ENCODE results near the gene ZNF407. TPM values are rescaled to one million over a fixed set of nuclear protein-coding genes. Genes with fewer than 3 reads are reported as not detected.

Gene ZNF407
- total RNA-seq, 1 donor from 2014 or later: 14.7 TPM

DNA sequence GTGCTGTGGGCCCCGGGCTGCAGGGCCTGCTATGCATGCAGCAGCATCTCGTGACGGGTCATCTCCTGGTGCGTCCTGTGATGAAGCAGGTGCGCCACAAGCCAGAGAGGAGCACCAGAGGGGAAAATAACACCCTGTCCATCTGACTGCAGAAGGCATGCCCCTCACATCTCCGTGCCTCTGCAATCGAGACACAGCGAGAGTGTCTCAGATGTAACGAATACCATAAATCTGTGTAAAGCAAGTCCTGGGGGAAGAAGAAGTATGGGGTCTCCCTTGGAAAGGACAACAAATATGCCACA, 473.8 kb downstream of the ZNF407 start:
- H3K27ac Mint-ChIP-seq: no peak overlapping the region
- no peaks in the 10 kb centered on the region for H3K9me3 Mint-ChIP-seq
- peaks cover 38% of the 10 kb centered on the region for H3K4me1 Mint-ChIP-seq (ENCODE audit: unreplicated experiment)
- no peak for DNase-seq (ENCODE audit: extremely low spot score, unreplicated experiment)
- no peak overlapping the region for H3K4me3 Mint-ChIP-seq
- TF ChIP-seq, protein P1, sequence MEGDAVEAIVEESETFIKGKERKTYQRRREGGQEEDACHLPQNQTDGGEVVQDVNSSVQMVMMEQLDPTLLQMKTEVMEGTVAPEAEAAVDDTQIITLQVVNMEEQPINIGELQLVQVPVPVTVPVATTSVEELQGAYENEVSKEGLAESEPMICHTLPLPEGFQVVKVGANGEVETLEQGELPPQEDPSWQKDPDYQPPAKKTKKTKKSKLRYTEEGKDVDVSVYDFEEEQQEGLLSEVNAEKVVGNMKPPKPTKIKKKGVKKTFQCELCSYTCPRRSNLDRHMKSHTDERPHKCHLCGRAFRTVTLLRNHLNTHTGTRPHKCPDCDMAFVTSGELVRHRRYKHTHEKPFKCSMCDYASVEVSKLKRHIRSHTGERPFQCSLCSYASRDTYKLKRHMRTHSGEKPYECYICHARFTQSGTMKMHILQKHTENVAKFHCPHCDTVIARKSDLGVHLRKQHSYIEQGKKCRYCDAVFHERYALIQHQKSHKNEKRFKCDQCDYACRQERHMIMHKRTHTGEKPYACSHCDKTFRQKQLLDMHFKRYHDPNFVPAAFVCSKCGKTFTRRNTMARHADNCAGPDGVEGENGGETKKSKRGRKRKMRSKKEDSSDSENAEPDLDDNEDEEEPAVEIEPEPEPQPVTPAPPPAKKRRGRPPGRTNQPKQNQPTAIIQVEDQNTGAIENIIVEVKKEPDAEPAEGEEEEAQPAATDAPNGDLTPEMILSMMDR (conservative IDR thresholded peaks at IDR 0.05): no peak
- no peaks in the 10 kb centered on the region for H3K36me3 Mint-ChIP-seq
- no peaks in the 10 kb centered on the region for H3K27me3 Mint-ChIP-seq

DNA sequence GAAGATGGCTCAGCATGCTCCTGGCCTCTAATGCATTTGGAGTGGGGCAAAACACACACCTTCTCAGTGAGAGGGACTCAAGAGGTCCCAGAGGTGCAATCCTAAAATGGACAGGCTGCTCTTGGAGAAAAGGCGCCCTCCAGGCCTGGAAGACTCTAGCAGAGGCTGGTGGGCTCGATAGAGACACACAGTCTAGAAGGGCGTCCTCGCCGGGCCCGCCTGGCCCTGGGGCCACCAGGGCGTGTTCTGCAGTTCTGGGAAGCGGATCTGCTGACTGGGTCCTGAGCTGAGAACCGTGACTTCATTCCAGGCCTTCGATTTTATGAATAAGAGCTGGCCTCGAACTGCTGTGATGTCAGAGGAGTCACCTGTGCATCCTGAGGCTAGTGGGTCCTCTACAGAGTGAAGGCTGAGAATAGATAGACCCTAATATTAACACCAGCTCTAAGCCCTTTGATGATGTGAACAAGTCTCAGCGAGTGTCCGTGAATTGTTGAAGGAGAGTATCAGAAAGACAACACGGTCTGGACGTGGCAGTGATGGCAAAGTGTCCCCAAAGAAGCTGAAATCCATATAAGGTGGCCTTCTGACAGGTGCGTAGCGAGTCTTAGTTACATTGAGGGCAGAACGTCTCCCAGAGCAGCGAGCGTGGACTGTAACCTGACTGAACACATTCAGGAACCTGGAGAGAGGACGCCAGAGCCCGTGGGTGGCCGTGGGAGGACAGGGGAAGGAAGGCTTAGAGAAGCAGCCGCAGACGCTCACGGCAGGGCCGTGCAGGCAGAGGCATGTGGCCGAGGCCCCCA, 474.4 kb downstream of the ZNF407 start:
- peaks cover 35% of the 10 kb centered on the region for H3K4me1 Mint-ChIP-seq (ENCODE audit: unreplicated experiment)
- H3K27ac Mint-ChIP-seq: no peak overlapping the region
- H3K36me3 Mint-ChIP-seq: no peaks in the 10 kb centered on the region
- TF ChIP-seq, protein P1 (conservative IDR thresholded peaks at IDR 0.05): no peak
- no peak overlapping the region for H3K4me3 Mint-ChIP-seq
- no peak for DNase-seq (ENCODE audit: extremely low spot score, unreplicated experiment)
- H3K9me3 Mint-ChIP-seq: no peaks in the 10 kb centered on the region
- H3K27me3 Mint-ChIP-seq: no peaks in the 10 kb centered on the region

DNA sequence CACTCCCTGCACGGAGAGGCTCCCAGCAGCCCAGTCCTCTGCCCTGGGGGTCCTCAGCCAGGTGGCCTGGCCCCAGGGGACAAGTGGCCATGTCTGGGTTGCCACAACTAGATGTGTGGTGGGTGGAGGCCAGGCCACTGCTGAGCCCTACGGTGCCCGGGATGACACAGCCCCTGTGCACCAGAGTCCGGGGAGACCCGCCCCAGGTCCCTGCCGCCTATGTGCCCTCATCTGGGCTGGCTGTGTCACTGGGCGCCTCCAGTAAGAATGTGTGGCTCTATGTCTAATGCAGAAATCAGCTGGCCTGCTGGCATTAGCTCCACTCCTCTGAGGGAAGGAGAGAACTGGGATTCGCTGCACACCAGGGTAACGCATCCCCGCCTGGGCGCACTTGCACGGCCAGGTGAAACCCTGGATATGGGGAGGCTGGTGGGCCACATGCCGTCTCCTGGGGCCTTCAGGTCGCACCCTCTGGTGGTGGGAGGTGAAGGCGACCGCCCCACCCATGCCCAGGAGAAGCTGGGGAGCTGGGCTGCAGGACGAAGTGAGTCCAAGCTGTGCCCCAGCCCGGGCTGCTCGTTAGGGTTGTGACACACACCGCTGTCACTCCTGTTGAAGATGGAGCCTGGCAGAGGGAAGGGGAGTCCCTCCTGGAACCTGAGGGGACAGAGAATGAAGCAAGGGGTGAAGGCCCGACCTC, 475.2 kb downstream of the ZNF407 start:
- Mint-ChIP-seq H3K4me3 (no peak overlapping the region), H3K27me3 (no peaks in the 10 kb centered on the region), H3K36me3 (no peaks in the 10 kb centered on the region), H3K27ac (no peak overlapping the region), H3K9me3 (no peaks in the 10 kb centered on the region), H3K4me1 (ENCODE audit: unreplicated experiment) (peaks cover 35% of the 10 kb centered on the region)
- TF ChIP-seq, protein P1 (conservative IDR thresholded peaks at IDR 0.05): no peak
- peak; percentile 54 for DNase-seq (ENCODE audit: extremely low spot score, unreplicated experiment)

DNA sequence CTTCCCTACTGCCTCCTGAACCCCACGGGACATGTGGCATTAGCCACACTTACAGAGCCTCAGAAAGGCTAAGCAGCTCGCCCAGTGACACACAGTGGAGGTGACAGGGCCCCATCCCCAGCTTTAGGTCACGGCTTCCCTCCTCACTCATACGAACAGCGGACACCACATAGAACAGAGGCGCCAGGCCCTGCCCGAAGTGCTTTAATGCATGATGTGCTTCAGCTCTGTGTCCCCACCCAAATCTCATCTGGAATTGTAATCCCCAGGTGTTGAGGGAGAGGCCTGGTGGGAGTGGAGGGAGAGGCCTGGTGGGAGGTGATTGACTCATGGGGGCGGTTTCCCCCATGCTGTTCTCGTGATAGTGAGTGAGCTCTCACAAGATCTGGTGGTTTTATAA, 476.0 kb downstream of the ZNF407 start:
- TF ChIP-seq, protein P1 (conservative IDR thresholded peaks at IDR 0.05): no peak
- peak; percentile 65 for DNase-seq (ENCODE audit: extremely low spot score, unreplicated experiment)
- no peak overlapping the region for H3K4me3 Mint-ChIP-seq
- peaks cover 27% of the 10 kb centered on the region for H3K4me1 Mint-ChIP-seq (ENCODE audit: unreplicated experiment)
- H3K9me3 Mint-ChIP-seq: no peaks in the 10 kb centered on the region
- no peaks in the 10 kb centered on the region for H3K27me3 Mint-ChIP-seq
- H3K36me3 Mint-ChIP-seq: no peaks in the 10 kb centered on the region
- H3K27ac Mint-ChIP-seq: no peak overlapping the region

DNA sequence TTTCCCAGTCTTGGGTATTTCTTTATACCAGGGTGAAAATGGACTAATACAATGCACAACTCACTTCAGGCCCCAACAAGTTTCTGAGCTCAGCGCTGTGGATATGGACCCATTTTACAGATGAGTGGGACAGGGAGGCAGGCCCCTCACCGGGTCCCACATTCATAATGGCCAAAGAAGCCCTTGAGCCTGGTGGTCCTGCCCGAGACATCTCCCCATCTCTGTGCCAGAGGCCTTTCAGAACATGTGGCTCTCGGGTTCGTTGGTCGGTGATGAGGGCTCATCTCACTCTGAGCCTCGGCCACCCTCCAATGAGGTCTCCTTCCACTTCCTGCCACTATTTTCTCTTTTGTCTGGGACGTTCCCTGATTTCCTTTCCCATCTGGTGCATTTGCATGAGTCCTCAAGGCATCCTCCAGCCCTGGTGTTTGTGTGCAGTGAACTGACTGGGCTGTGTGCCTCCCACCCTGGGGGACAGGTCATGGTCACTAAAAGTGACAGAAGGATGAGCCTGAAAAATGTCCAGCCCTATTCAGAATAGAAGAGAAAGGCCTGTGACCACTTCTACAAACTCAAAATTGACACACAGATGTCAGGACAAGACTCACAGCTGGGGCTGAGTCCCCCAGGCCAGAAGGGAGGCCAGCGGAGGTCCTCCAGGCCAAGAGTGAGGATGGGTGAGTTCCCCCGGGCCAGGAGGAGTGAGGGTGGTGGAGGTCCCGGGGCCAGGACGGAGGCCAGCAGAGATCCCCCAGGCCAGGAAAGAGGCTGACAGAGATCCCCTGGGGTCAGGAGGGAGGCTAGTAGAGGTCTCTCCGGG, 476.7 kb downstream of the ZNF407 start:
- H3K4me3 Mint-ChIP-seq: no peak overlapping the region
- no peaks in the 10 kb centered on the region for H3K27me3 Mint-ChIP-seq
- H3K27ac Mint-ChIP-seq: no peak overlapping the region
- DNase-seq (ENCODE audit: extremely low spot score, unreplicated experiment): peak; percentile 60
- H3K4me1 Mint-ChIP-seq (ENCODE audit: unreplicated experiment): peaks cover 21% of the 10 kb centered on the region
- H3K9me3 Mint-ChIP-seq: no peaks in the 10 kb centered on the region
- H3K36me3 Mint-ChIP-seq: no peaks in the 10 kb centered on the region
- TF ChIP-seq, protein P1 (conservative IDR thresholded peaks at IDR 0.05): no peak

Data from type B pancreatic cell (in vitro differentiated cells).